KMS-11 (cell line): Measurements from ENCODE around the gene ATP1A1.

Source experiments
- H2AFZ ChIP-seq: fragments of 200-600 bp; sonication (generic); 2 replicates; pipeline ENCODE4 v1.6.1; 2016; ENCODE audit warnings: antibody characterized with exemption, mixed run types, low read depth
- H3K27ac ChIP-seq: fragments of 200-600 bp; sonication (generic); 2 replicates; pipeline ENCODE4 v1.6.1; 2016; ENCODE audit warnings: mild to moderate bottlenecking, mixed run types
- H3K27me3 ChIP-seq: fragments of 200-600 bp; sonication (generic); 2 replicates; pipeline ENCODE4 v1.6.1; 2017; ENCODE audit warnings: mild to moderate bottlenecking, low read depth, mixed run types, moderate library complexity; ENCODE audit not compliant: insufficient read depth
- H3K36me3 ChIP-seq: fragments of 200-600 bp; sonication (generic); 2 replicates; pipeline ENCODE4 v1.6.1; 2017; ENCODE audit warnings: mild to moderate bottlenecking, mixed run types; ENCODE audit not compliant: insufficient read depth
- H3K4me1 ChIP-seq: fragments of 200-600 bp; sonication (generic); 2 replicates; pipeline ENCODE4 v1.6.1; 2016; ENCODE audit warnings: mild to moderate bottlenecking, low read depth, mixed run types; ENCODE audit not compliant: poor library complexity, severe bottlenecking
- H3K4me2 ChIP-seq: fragments of 200-600 bp; sonication (generic); 2 replicates; pipeline ENCODE4 v1.7.0; 2016; ENCODE audit warnings: mild to moderate bottlenecking, mixed run types
- H3K4me3 ChIP-seq: fragments of 200-600 bp; sonication (generic); IDR thresholded peaks from 2 replicates; pipeline ENCODE4 v1.6.1; 2017; ENCODE audit warnings: low read depth, low read length, mixed read lengths; ENCODE audit not compliant: insufficient read depth
- H3K79me2 ChIP-seq: fragments of 200-600 bp; sonication (generic); 2 replicates; pipeline ENCODE4 v1.6.1; 2016; ENCODE audit warnings: low read depth, mixed run types; ENCODE audit not compliant: insufficient read depth
- H3K9ac ChIP-seq: fragments of 200-600 bp; sonication (generic); 2 replicates; pipeline ENCODE4 v1.6.1; 2016; ENCODE audit warnings: mild to moderate bottlenecking, mixed run types
- H4K20me1 ChIP-seq: fragments of 200-600 bp; sonication (generic); 2 replicates; pipeline ENCODE4 v1.6.1; 2016; ENCODE audit warnings: mild to moderate bottlenecking, mixed run types; ENCODE audit not compliant: insufficient read depth
- CTCF ChIP-seq: fragments of 200-600 bp; sonication (generic); conservative IDR thresholded peaks from 2 replicates; pipeline ENCODE4 v1.6.1; 2017; ENCODE audit warnings: low read depth, mild to moderate bottlenecking, antibody characterized with exemption, low read length, moderate library complexity, mixed read lengths

Gene ATP1A1

GRCh38 chr1:116414364-116414763 is 41.3 kb downstream of the ATP1A1 start:
- H3K27ac ChIP-seq, result no peak overlapping the region
- TF ChIP-seq CTCF, result no peak
- no peak overlapping the region for H3K9ac ChIP-seq
- no peak overlapping the region for H3K4me2 ChIP-seq
- H3K79me2 ChIP-seq, result 0 out of 2 replicates have a peak, but pooled peaks cover 5% of the 10 kb centered on the region
- no peaks in the 10 kb centered on the region for H3K27me3 ChIP-seq
- peaks cover 36% of the 10 kb centered on the region for H3K4me1 ChIP-seq
- no peak overlapping the region for H3K4me3 ChIP-seq
- no peak overlapping the region for H2AFZ ChIP-seq
- H4K20me1 ChIP-seq, result no peaks in the 10 kb centered on the region
- no peaks in the 10 kb centered on the region for H3K36me3 ChIP-seq

GRCh38 chr1:116415200-116415698 is 42.2 kb downstream of the ATP1A1 start:
- H3K4me1 ChIP-seq, result peaks cover 38% of the 10 kb centered on the region
- H3K4me3 ChIP-seq, result no peak overlapping the region
- H3K36me3 ChIP-seq, result no peaks in the 10 kb centered on the region
- H3K9ac ChIP-seq, result no peak overlapping the region
- H3K27ac ChIP-seq, result no peak overlapping the region
- TF ChIP-seq CTCF, result no peak
- H2AFZ ChIP-seq, result no peak overlapping the region
- H4K20me1 ChIP-seq, result no peaks in the 10 kb centered on the region
- H3K79me2 ChIP-seq, result 0 out of 2 replicates have a peak, but pooled peaks cover 5% of the 10 kb centered on the region
- H3K27me3 ChIP-seq, result no peaks in the 10 kb centered on the region
- no peak overlapping the region for H3K4me2 ChIP-seq

DNA sequence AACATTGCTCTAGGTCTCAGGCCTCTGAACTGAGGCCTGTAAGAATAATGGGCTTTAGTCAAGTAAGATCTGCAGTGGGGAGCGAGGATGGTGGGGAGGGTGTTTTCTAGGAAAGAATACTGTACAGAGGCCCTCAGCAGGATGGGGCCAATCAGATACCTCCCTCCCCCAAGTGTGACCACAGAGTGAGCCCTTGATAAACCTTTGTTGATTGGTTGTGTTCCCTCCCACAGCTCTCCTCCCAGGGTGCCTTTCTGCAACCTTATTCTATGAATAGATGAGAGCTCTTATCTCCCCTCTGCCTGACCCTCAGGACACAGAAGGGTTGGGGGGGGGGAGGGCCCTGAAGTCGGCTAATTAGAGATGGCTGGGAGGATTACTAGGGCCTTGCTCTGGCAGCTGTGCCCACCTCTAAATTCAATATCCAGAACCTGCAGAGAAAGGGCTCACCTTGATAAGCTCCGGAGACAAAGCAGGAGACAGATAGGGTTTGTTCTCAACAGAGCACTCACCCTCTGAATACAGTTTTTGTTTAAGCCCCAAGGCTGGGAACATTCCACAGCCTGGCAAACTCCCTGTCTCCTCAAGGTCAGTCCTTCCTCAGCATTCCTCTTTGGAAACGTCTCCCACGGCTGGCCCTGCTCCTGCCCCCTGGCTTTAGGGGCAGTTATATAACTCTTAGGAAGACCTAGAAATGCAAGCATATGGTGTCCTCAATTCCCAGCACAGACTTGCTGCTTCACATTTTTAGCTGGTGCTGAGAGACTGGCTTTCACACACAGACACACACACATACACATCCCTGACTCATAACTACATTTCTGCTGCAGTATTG is 42.9 kb downstream of the ATP1A1 start:
- Histone ChIP-seq H3K36me3 (no peaks in the 10 kb centered on the region), H3K4me3 (no peak overlapping the region), H3K27me3 (no peaks in the 10 kb centered on the region), H3K4me2 (no peak overlapping the region), H3K79me2 (0 out of 2 replicates have a peak, but pooled peaks cover 5% of the 10 kb centered on the region), H3K4me1 (peaks cover 38% of the 10 kb centered on the region), H3K27ac (no peak overlapping the region), H3K9ac (no peak overlapping the region), H2AFZ (no peak overlapping the region), H4K20me1 (no peaks in the 10 kb centered on the region)
- no peak for TF ChIP-seq CTCF

DNA sequence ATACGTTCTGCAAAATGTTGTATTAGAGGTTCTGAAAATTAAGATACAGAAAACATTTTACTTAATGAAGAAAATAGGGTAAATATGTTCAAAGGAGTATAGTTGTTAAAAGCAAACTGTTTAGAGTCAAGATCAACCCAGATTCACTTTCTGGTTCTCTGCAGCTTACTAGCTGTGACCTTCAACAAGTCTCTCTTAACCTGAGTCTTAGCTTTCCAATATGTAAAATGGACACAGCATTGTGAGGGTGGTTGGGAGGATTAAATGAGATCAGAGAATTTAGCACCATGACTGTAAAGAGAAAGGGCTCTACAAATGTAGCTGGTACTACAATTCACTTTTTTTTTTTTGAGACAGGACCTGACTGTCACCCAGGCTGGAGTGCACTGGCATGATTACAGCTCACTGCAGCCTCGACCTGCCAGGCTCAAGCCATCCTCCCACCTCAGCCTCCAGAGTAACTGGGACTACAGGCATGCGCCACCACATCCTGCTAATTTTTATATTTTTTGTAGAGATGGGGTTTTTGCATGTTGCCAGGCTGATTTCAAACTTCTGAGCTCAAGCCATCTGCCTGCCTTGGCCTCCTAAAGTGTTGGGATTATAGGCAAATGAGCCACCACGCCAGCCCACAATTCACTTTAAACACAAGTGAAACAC is 43.9 kb downstream of the ATP1A1 start:
- Histone ChIP-seq H3K36me3 (no peaks in the 10 kb centered on the region), H4K20me1 (no peaks in the 10 kb centered on the region)

More for the DNA sequence above, 43.9 kb downstream of the ATP1A1 start:
- Histone ChIP-seq H2AFZ (no peak overlapping the region), H3K27me3 (no peaks in the 10 kb centered on the region), H3K4me3 (no peak overlapping the region), H3K9ac (no peak overlapping the region), H3K4me1 (peaks cover 38% of the 10 kb centered on the region), H3K27ac (no peak overlapping the region), H3K4me2 (peak overlapping the region; percentile 47; the same call in 1 of the 2 replicates), H3K79me2 (0 out of 2 replicates have a peak, but pooled peaks cover 5% of the 10 kb centered on the region)
- TF ChIP-seq CTCF, result no peak
